GM18907 (cell line): ENCODE data around the gene TCF12.

Experiments
- ATAC-seq: cut with Tn5 transposase; IDR thresholded peaks from one replicate; pipeline ENCODE4 v1.9.1; 2021; ENCODE audit warnings: mild to moderate bottlenecking, moderate library complexity; ENCODE audit not compliant: unreplicated experiment

Gene TCF12

GRCh38 chr15:57203906-57204305, 285.5 kb downstream of the TCF12 start:
- no peak for ATAC-seq

- ATAC-seq: no peak
Observed at GRCh38 chr15:57205027-57205855, 286.8 kb downstream of the TCF12 start.

- no peak for ATAC-seq
Observed at GRCh38 chr15:57205996-57206395, 287.6 kb downstream of the TCF12 start.

GRCh38 chr15:57213862-57214261, 295.4 kb downstream of the TCF12 start:
- peak; percentile 67 for ATAC-seq

GRCh38 chr15:57215326-57215725, 296.9 kb downstream of the TCF12 start:
- ATAC-seq: no peak

GRCh38 chr15:57215881-57216280, 297.4 kb downstream of the TCF12 start:
- ATAC-seq: no peak

- ATAC-seq: no peak
Observed at GRCh38 chr15:57216288-57216687, 297.8 kb downstream of the TCF12 start.

GRCh38 chr15:57217778-57218598, 299.5 kb downstream of the TCF12 start:
- no peak for ATAC-seq

- ATAC-seq: no peak
Observed at GRCh38 chr15:57218826-57219576, 300.6 kb downstream of the TCF12 start.

- ATAC-seq: no peak
Observed at GRCh38 chr15:57220205-57220604, 301.8 kb downstream of the TCF12 start.

- ATAC-seq: no peak
Observed at GRCh38 chr15:57221134-57221533, 302.7 kb downstream of the TCF12 start.

GRCh38 chr15:57223345-57223744, 304.9 kb downstream of the TCF12 start:
- no peak for ATAC-seq

- no peak for ATAC-seq
Observed at GRCh38 chr15:57223887-57224286, 305.4 kb downstream of the TCF12 start.

- no peak for ATAC-seq
Observed at GRCh38 chr15:57224664-57225063, 306.2 kb downstream of the TCF12 start.

- no peak for ATAC-seq
Observed at GRCh38 chr15:57227166-57227565, 308.7 kb downstream of the TCF12 start.

- no peak for ATAC-seq
Observed at GRCh38 chr15:57227899-57228298, 309.5 kb downstream of the TCF12 start.

GRCh38 chr15:57228395-57228794, 310.0 kb downstream of the TCF12 start:
- ATAC-seq: no peak

- no peak for ATAC-seq
Observed at GRCh38 chr15:57229051-57229450, 310.6 kb downstream of the TCF12 start.

- ATAC-seq: no peak
Observed at GRCh38 chr15:57231559-57231958, 313.1 kb downstream of the TCF12 start.

GRCh38 chr15:57234156-57234555, 315.7 kb downstream of the TCF12 start:
- no peak for ATAC-seq

GRCh38 chr15:57235186-57235585, 316.7 kb downstream of the TCF12 start:
- ATAC-seq: no peak
